Activated naive CD4-positive, alpha-beta T cell treated with anti-CD3 and anti-CD28 coated beads, Interleukin-2, amount 50 U/mL, for 24 hours (primary cell): ENCODE results near the gene EFTUD2.

Experiments used
- H3K27ac Mint-ChIP-seq: one replicate; pipeline ENCODE4 v1.8.0; 2021; ENCODE audit warnings: mild to moderate bottlenecking, mixed read lengths
- H3K27me3 Mint-ChIP-seq: one replicate; pipeline ENCODE4 v1.8.0; 2021; ENCODE audit warnings: mixed read lengths
- H3K36me3 Mint-ChIP-seq: one replicate; pipeline ENCODE4 v1.8.0; 2021; ENCODE audit warnings: mixed read lengths
- H3K4me1 Mint-ChIP-seq: one replicate; pipeline ENCODE4 v1.8.0; 2021; ENCODE audit warnings: mixed read lengths
- H3K4me3 Mint-ChIP-seq: one replicate; pipeline ENCODE4 v1.8.0; 2021; ENCODE audit warnings: mild to moderate bottlenecking, mixed read lengths
- H3K9me3 Mint-ChIP-seq: one replicate; pipeline ENCODE4 v1.8.0; 2021; ENCODE audit warnings: mixed read lengths

The EFTUD2 gene

GRCh38 chr17:44804302-44805089, 94.7 kb downstream of the EFTUD2 start:
- Mint-ChIP-seq H3K4me3 (no peak overlapping the region), H3K27ac (no peak overlapping the region), H3K4me1 (no peaks in the 10 kb centered on the region), H3K27me3 (peaks cover 2% of the 10 kb centered on the region), H3K9me3 (no peaks in the 10 kb centered on the region), H3K36me3 (peaks cover 2% of the 10 kb centered on the region)

GRCh38 chr17:44801880-44802279, 97.4 kb downstream of the EFTUD2 start:
- no peak overlapping the region for H3K27ac Mint-ChIP-seq
- H3K4me1 Mint-ChIP-seq: no peaks in the 10 kb centered on the region
- H3K9me3 Mint-ChIP-seq: no peaks in the 10 kb centered on the region
- H3K4me3 Mint-ChIP-seq: no peak overlapping the region
- peaks cover 2% of the 10 kb centered on the region for H3K27me3 Mint-ChIP-seq
- H3K36me3 Mint-ChIP-seq: peaks cover 2% of the 10 kb centered on the region
